Stimulated activated CD4-positive, alpha-beta T cell treated with anti-CD3 and anti-CD28 coated beads, TNF-alpha, amount 100 ng/mL, for 4 hours (primary cell): ENCODE data around the gene MCUR1.
"Not testable (repeated sequence)": the region's sequence is repeated elsewhere in the genome, so short reads cannot be mapped to it uniquely, and the experiment has no call there.

ENCODE experiments used
- DNase-seq, 3 experiments: peaks; one replicate each; pipeline ENCODE4 v3.0.0-alpha.2; 2020; ENCODE audit warnings: low read depth in 3 of 3

MCUR1 gene

GRCh38 chr6:13828656-13829301 is 14.4 kb upstream of the MCUR1 start:
- not testable (repeated sequence) for DNase-seq

- DNase-seq: no peak
These were observed 12.7 kb upstream of the MCUR1 start for GRCh38 chr6:13827032-13827431.

- no peak for DNase-seq
These were observed 11.5 kb upstream of the MCUR1 start for GRCh38 chr6:13825871-13826270.

GRCh38 chr6:13818341-13818740 is 4.0 kb upstream of the MCUR1 start:
- DNase-seq: no peak

GRCh38 chr6:13814938-13815575 is 700 bp upstream of the MCUR1 start:
- DNase-seq: no peak

- no peak for DNase-seq
These were observed 659 bp downstream of the MCUR1 start for GRCh38 chr6:13813621-13814175.

- DNase-seq: no peak
These were observed 1.3 kb downstream of the MCUR1 start for GRCh38 chr6:13813026-13813425.

GRCh38 chr6:13812359-13812642 is 2.1 kb downstream of the MCUR1 start:
- DNase-seq: no peak

GRCh38 chr6:13811627-13812358 is 2.6 kb downstream of the MCUR1 start:
- DNase-seq: no peak

- no peak for DNase-seq
These were observed 3.5 kb downstream of the MCUR1 start for GRCh38 chr6:13810688-13811446.

GRCh38 chr6:13808801-13809200 is 5.6 kb downstream of the MCUR1 start:
- no peak for DNase-seq

- no peak for DNase-seq
These were observed 6.7 kb downstream of the MCUR1 start for GRCh38 chr6:13807696-13808095.

GRCh38 chr6:13803581-13803980 is 10.8 kb downstream of the MCUR1 start:
- DNase-seq: no peak

- no peak for DNase-seq
These were observed 13.7 kb downstream of the MCUR1 start for GRCh38 chr6:13800615-13801014.

- DNase-seq: no peak
These were observed 17.6 kb downstream of the MCUR1 start for GRCh38 chr6:13796781-13797180.

- DNase-seq: peak; percentile 61 to 80 (median 73)
These were observed 19.2 kb downstream of the MCUR1 start for GRCh38 chr6:13795041-13795750.

- no peak for DNase-seq
These were observed 20.2 kb downstream of the MCUR1 start for GRCh38 chr6:13794184-13794583.

GRCh38 chr6:13789746-13790145 is 24.6 kb downstream of the MCUR1 start:
- DNase-seq: no peak

GRCh38 chr6:13788820-13789219 is 25.5 kb downstream of the MCUR1 start:
- DNase-seq: no peak

GRCh38 chr6:13787137-13787536 is 27.2 kb downstream of the MCUR1 start:
- no peak for DNase-seq

- not testable (repeated sequence) for DNase-seq
These were observed 34.2 kb downstream of the MCUR1 start for GRCh38 chr6:13780162-13780561.

GRCh38 chr6:13778028-13778427 is 36.3 kb downstream of the MCUR1 start:
- DNase-seq: no peak
